K562 (cell line): ENCODE data around the gene ITGA11. TPM values are rescaled to one million over a fixed set of nuclear protein-coding genes. Genes with fewer than 3 reads are reported as not detected.

Experiments
- ATAC-seq: fragments of 200-7000 bp; cut with Tn5 transposase; 3 replicates; pipeline ENCODE4 v1.9.1; 2020; ENCODE audit warnings: moderate library complexity
- BruUV-seq: library from RNA; stranded (reverse); fragments of 400-500 nt; replicated peaks from 2 replicates; lab custom pipeline; 2021; lab: Mats Ljungman, UMichigan
- CTCF ChIA-PET: fragments of 300-600 bp; formaldehyde crosslinking; extraction: SDS; loops from one replicate; lab custom pipeline; 2021; ENCODE audit warnings: low intra/inter-chr PET ratio; lab: Yijun Ruan, JAX
- POLR2A ChIA-PET: fragments of 300-600, 350-650 bp; sonication (Branson Sonifier 250); formaldehyde crosslinking; extraction: SDS; loops from one replicate; lab custom pipeline; 2021; ENCODE audit warnings: antibody characterized with exemption, inconsistent platforms; lab: Yijun Ruan, JAX
- DNase-seq, 4 experiments: peaks; one replicate each; pipeline versions ENCODE4 v3.0.0 to v3.0.0-alpha.2; 2011 to 2018; ENCODE audit warnings: low spot score in 3 of 4, mixed read lengths in 3 of 4; ENCODE audit errors: extremely low read depth in 1 of 4
- FAIRE-seq: peaks from 2 replicates; lab custom pipeline; 2011; peaks lifted over from hg19 to GRCh38; lab: Jason Lieb, UNC
- H2AFZ ChIP-seq: 2 replicates; pipeline ENCODE4 v1.6.0; 2011; ENCODE audit warnings: low read depth, low read length, control low read depth, inconsistent platforms
- H3K27ac ChIP-seq: fragments of 200-600 bp; 3 replicates; pipeline ENCODE4 v1.8.0; 2011; ENCODE audit warnings: low read depth, mild to moderate bottlenecking, control low read depth, inconsistent platforms, low read length, moderate library complexity, mixed read lengths; ENCODE audit errors: extremely low read depth
- H3K27me3 ChIP-seq, 2 experiments: fragments of 300-600 bp in 1 of 2; 2 replicates in 1 of 2; 3 replicates in 1 of 2; pipeline versions ENCODE4 v1.6.0 to v1.8.0; 2011; ENCODE audit warnings: inconsistent platforms in 2 of 2, low read length in 2 of 2, mild to moderate bottlenecking in 1 of 2, mixed read lengths in 1 of 2, moderate library complexity in 1 of 2; ENCODE audit not compliant: control insufficient read depth in 2 of 2, insufficient read depth in 2 of 2
- H3K36me3 ChIP-seq: fragments of 300-600 bp; 3 replicates; pipeline ENCODE4 v1.8.0; 2011; ENCODE audit warnings: mild to moderate bottlenecking, low read length, inconsistent platforms; ENCODE audit not compliant: control insufficient read depth, insufficient read depth
- H3K4me1 ChIP-seq, 2 experiments: fragments of 200-600 bp in 1 of 2; replicated peaks in 1 of 2; 2 replicates in 1 of 2; 3 replicates in 1 of 2; pipeline versions ENCODE4 v1.5.1 to v1.8.0; 2011; ENCODE audit warnings: inconsistent platforms in 2 of 2, low read length in 2 of 2, mild to moderate bottlenecking in 1 of 2, mixed read lengths in 1 of 2, moderate library complexity in 1 of 2; ENCODE audit not compliant: control insufficient read depth in 2 of 2, insufficient read depth in 2 of 2
- H3K4me2 ChIP-seq: 2 replicates; pipeline ENCODE4 v1.6.1; 2011; ENCODE audit warnings: low read length, control low read depth, inconsistent platforms, mixed read lengths; ENCODE audit not compliant: insufficient read depth
- H3K4me3 ChIP-seq: fragments of 200-600 bp; sonication (generic), shearing (Covaris generic); 2 replicates; pipeline ENCODE4 v1.5.1; 2016; ENCODE audit warnings: control low read depth, inconsistent platforms
- H3K79me2 ChIP-seq: fragments of 200-600 bp; 3 replicates; pipeline ENCODE4 v1.8.0; 2011; ENCODE audit warnings: low read length, inconsistent platforms; ENCODE audit not compliant: control insufficient read depth, insufficient read depth
- H3K9ac ChIP-seq, 2 experiments: 2 replicates each; pipeline versions ENCODE4 v1.6.0 to v1.6.1; 2011; ENCODE audit warnings: low read depth in 2 of 2, low read length in 2 of 2, control low read depth in 1 of 2, inconsistent platforms in 1 of 2, mild to moderate bottlenecking in 1 of 2, mixed read lengths in 1 of 2; ENCODE audit not compliant: insufficient read depth in 1 of 2
- H3K9me1 ChIP-seq: one replicate; pipeline ENCODE4 v1.6.0; 2011; ENCODE audit warnings: inconsistent platforms, mild to moderate bottlenecking, low read length, moderate library complexity; ENCODE audit not compliant: control insufficient read depth, insufficient read depth
- H3K9me3 ChIP-seq: replicated peaks from 2 replicates; pipeline ENCODE4 v1.5.1; 2011; ENCODE audit warnings: low read depth, low read length, inconsistent platforms; ENCODE audit not compliant: control insufficient read depth, insufficient read depth
- H4K20me1 ChIP-seq: replicated peaks from 2 replicates; pipeline ENCODE4 v1.6.1; 2011; ENCODE audit warnings: low read length, inconsistent platforms, mixed read lengths; ENCODE audit not compliant: control insufficient read depth, insufficient read depth
- CEBPZ ChIP-seq: fragments of 150-350 bp; IDR thresholded peaks from 2 replicates; pipeline ENCODE4 v1.6.1; 2014; ENCODE audit warnings: low read depth, mild to moderate bottlenecking, low read length, borderline replicate concordance
- MEF2D ChIP-seq: conservative IDR thresholded peaks from 2 replicates; pipeline ENCODE4 v1.6.1; 2016; ENCODE audit warnings: low read depth, missing genetic modification characterization, missing compliant biosample characterization
- PREB ChIP-seq: sonication (generic); formaldehyde crosslinking; IDR thresholded peaks from 2 replicates; pipeline ENCODE4 v1.8.1; 2023; ENCODE audit warnings: mild to moderate bottlenecking, missing genetic modification reagents
- ZNF224 ChIP-seq: sonication (generic); formaldehyde crosslinking; IDR thresholded peaks from 2 replicates; pipeline ENCODE4 v1.8.0; 2022; ENCODE audit warnings: mild to moderate bottlenecking, missing genetic modification reagents
- WGBS: fragments of 100-300 bp; shearing (Covaris generic); methylation state at CpG from one replicate; pipeline ENCODE4 v1.1.6; 2016; ENCODE audit warnings: low coverage, mixed read lengths; ENCODE audit not compliant: insufficient coverage; ENCODE audit errors: missing lambda C conversion rate; 5-methylcytosine and 5-hydroxymethylcytosine counted together
- in situ Hi-C: fragments of 300-500 bp; cut with MboI; formaldehyde crosslinking; loops from 4 replicates; pipeline ENCODE4 v1.15.0; 2018; ENCODE audit warnings: inconsistent platforms, mixed read lengths
- intact Hi-C: fragments of 100-400 bp; cut with micrococcal nuclease; formaldehyde crosslinking; loops from 2 replicates; pipeline ENCODE4 v1.14.2; 2022
- polyA plus RNA-seq, 8 experiments: library from polyadenylated mRNA; depleted of rRNA in 4 of 8; stranded (reverse) in 5 of 8; unstranded in 3 of 8; fragments of >200 nt; fragmentation: Nextera tagmentation in 2 of 8; fragmentation: Illumina TruSeq in 1 of 8; extraction: Ambion mirVana in 2 of 8; extraction: Trizol in 1 of 8; gene quantifications; 2 replicates each; pipeline versions ENCODE4 v1.2.1 to v1.2.3, GENCODE V29; 2011 to 2014; ENCODE audit warnings: inconsistent platforms in 1 of 8, missing spikeins in 1 of 8
- total RNA-seq, 7 experiments: library from RNA; depleted of rRNA in 6 of 7; stranded (reverse); fragments of >200 nt in 6 of 7; fragmentation: Illumina TruSeq in 2 of 7; extraction: Trizol in 2 of 7; gene quantifications; 2 replicates each; pipeline versions ENCODE4 v1.2.1 to v1.2.3, GENCODE V29; 2011 to 2021; ENCODE audit warnings: low replicate concordance in 1 of 7

ITGA11 gene
- total and polyA plus RNA-seq, 9 of the 15 experiments (the other 6 are each of a cell fraction or from before 2014, with no cell fraction given): 0.01 TPM; not detected in 8

DNA sequence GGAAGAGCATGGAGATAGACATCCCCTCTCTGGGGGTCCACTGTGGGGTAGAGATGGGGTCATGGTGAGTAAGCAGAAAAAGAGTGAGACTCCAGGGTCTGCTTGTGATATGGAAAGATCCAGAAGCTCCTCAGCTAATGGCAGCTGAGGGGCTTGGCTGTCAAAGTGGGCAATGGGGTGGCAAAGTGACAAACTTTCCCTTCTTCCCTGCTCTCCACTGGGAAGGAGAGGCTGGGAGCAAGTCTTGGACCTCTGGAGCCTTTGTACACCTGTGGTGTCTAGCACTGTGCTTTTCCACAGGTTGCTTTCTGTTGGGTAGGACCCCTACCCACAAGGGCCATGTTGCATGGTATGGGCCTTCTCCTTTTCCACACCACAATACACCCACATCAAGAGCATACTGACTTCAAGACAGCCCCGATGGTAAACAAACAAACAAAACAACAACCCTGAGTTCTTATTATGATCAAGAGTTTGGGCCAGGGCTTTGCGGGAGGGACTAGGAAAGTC, 3.5 kb downstream of the ITGA11 start:
- no peaks in the 10 kb centered on the region for H3K9me3 ChIP-seq

More for the DNA sequence above, 3.5 kb downstream of the ITGA11 start:
- ChIA-PET CTCF (no interaction called here), POLR2A (no interaction called here)
- Histone ChIP-seq H3K27me3 (peaks cover 24 to 44% of the 10 kb centered on the region in 2 experiments; a peak in 4 of 5 replicates), H3K4me3 (no peak overlapping the region), H3K36me3 (no peaks in the 10 kb centered on the region), H3K4me2 (no peak overlapping the region), H2AFZ (no peak overlapping the region), H3K9me1 (no peaks in the 10 kb centered on the region), H3K4me1 (peaks cover 0 to 15% of the 10 kb centered on the region in 2 experiments; a peak in 2 of 5 replicates), H4K20me1 (no peaks in the 10 kb centered on the region), H3K9ac (no peak overlapping the region), H3K27ac (no peak overlapping the region), H3K79me2 (no peaks in the 10 kb centered on the region)
- no peak for TF ChIP-seq ZNF224 (CRISPR knock-in tag)
- no peak for TF ChIP-seq PREB (CRISPR knock-in tag)
- TF ChIP-seq MEF2D (tag): no peak
- TF ChIP-seq CEBPZ: no peak
- intact Hi-C loops (no loop called here), in situ Hi-C loops (no loop called here)
- ATAC-seq: no peak
- FAIRE-seq: no peak
- WGBS: 8% methylated on average over 2 of the region's 2 CpGs
- no peak for DNase-seq
- no TSS peak for BruUV-seq
